CD4-positive, alpha-beta memory T cell (primary cell): ENCODE data around the gene RNF157. TPM values are rescaled to one million over a fixed set of nuclear protein-coding genes. Genes with fewer than 3 reads are reported as not detected.

Experiments
- CTCF ChIA-PET: fragments of 350-600 bp; sonication (Branson Sonifier 250); formaldehyde crosslinking; loops from one replicate; lab custom pipeline; 2021; ENCODE audit warnings: inconsistent platforms; ENCODE audit not compliant: partially characterized antibody; lab: Charles Lee
- POLR2A ChIA-PET: fragments of 350-600 bp; sonication (Branson Sonifier 250); formaldehyde crosslinking; loops from one replicate; lab custom pipeline; 2021; ENCODE audit not compliant: partially characterized antibody; lab: Charles Lee
- DNase-seq, 5 donors: peaks; one replicate each; pipeline versions ENCODE4 v3.0.0 to v3.0.0-alpha.2; 2020 to 2022; ENCODE audit warnings: mixed read lengths in 1 of 5
- H3K27ac ChIP-seq: one replicate; pipeline ENCODE4 v1.7.0; 2013; ENCODE audit warnings: low read depth, low read length
- H3K27me3 ChIP-seq: 2 replicates; pipeline ENCODE4 v1.7.0; 2013; ENCODE audit warnings: mild to moderate bottlenecking, low read length, moderate library complexity; ENCODE audit not compliant: insufficient read depth
- H3K36me3 ChIP-seq: 2 replicates; pipeline ENCODE4 v1.7.0; 2013; ENCODE audit warnings: mild to moderate bottlenecking, low read length, moderate library complexity; ENCODE audit not compliant: insufficient read depth
- H3K4me1 ChIP-seq: 2 replicates; pipeline ENCODE4 v1.7.0; 2013; ENCODE audit warnings: mild to moderate bottlenecking, low read length, moderate library complexity; ENCODE audit not compliant: insufficient read depth
- H3K4me3 ChIP-seq, 2 donors: one replicate each; pipeline ENCODE4 v1.7.0; 2013; ENCODE audit warnings: low read length in 2 of 2, mild to moderate bottlenecking in 1 of 2
- H3K9me3 ChIP-seq, 2 donors: one replicate each; pipeline ENCODE4 v1.7.0; 2013; ENCODE audit warnings: low read length in 2 of 2, control low read depth in 1 of 2; ENCODE audit not compliant: control insufficient read depth in 1 of 2
- H3K27ac Mint-ChIP-seq, 7 donors: one replicate each; pipeline ENCODE4 v1.8.0; 2020 to 2021; ENCODE audit warnings: mixed read lengths in 7 of 7, mild to moderate bottlenecking in 6 of 7, inconsistent platforms in 3 of 7, moderate library complexity in 3 of 7
- H3K27me3 Mint-ChIP-seq, 2 donors: one replicate each; pipeline ENCODE4 v1.8.0; 2020 to 2021; ENCODE audit warnings: mixed read lengths in 2 of 2
- H3K36me3 Mint-ChIP-seq, 2 donors: one replicate each; pipeline ENCODE4 v1.8.0; 2020 to 2021; ENCODE audit warnings: mixed read lengths in 2 of 2, inconsistent platforms in 1 of 2, mild to moderate bottlenecking in 1 of 2
- H3K4me1 Mint-ChIP-seq, 4 donors: one replicate each; pipeline ENCODE4 v1.8.0; 2020 to 2021; ENCODE audit warnings: mixed read lengths in 4 of 4, mild to moderate bottlenecking in 1 of 4
- H3K4me3 Mint-ChIP-seq, 8 donors: one replicate each; pipeline ENCODE4 v1.8.0; 2020 to 2021; ENCODE audit warnings: mixed read lengths in 8 of 8, mild to moderate bottlenecking in 7 of 8, moderate library complexity in 6 of 8, inconsistent platforms in 3 of 8
- H3K9me3 Mint-ChIP-seq, 8 donors: one replicate each; pipeline ENCODE4 v1.8.0; 2020 to 2021; ENCODE audit warnings: mixed read lengths in 8 of 8, mild to moderate bottlenecking in 5 of 8, inconsistent platforms in 3 of 8, moderate library complexity in 1 of 8
- intact Hi-C: fragments of 100-400 bp; cut with micrococcal nuclease; formaldehyde crosslinking; loops from one replicate; pipeline ENCODE4 v1.15.1; 2023
- polyA plus RNA-seq, 2 donors: library from polyadenylated mRNA; unstranded; fragments of 300-500 nt; fragmentation: Illumina TruSeq; gene quantifications; one replicate each; pipeline ENCODE4 v1.2.3, GENCODE V29; 2021
- total RNA-seq, 2 experiments: library from RNA; stranded (reverse); gene quantifications; one replicate each; pipeline ENCODE4 v1.2.3, GENCODE V29; 2021

The RNF157 gene
- total and polyA plus RNA-seq, 4 experiments from 2014 or later = 4.0 to 22.5 (median 20.0) TPM

- no peak overlapping the region for H3K27ac ChIP-seq
- H3K4me1 ChIP-seq = no peaks in the 10 kb centered on the region
- no peaks in the 10 kb centered on the region for H3K9me3 ChIP-seq
- CTCF ChIA-PET = interaction anchor here (1.0 to 1.6 kb wide), 4 partner anchors 9 to 113 kb away, joined by 3 to 5 read pairs (median 3); no protein-coding TSS in a partner anchor
- Mint-ChIP-seq H3K4me1 (peaks cover 0 to 3% (median 0%) of the 10 kb centered on the region in 4 donors), H3K27me3 (no peaks in the 10 kb centered on the region), H3K4me3 (no peak overlapping the region), H3K9me3 (no peaks in the 10 kb centered on the region), H3K27ac (peak overlapping the region in 1 of 7 donors; percentile 27), H3K36me3 (peaks cover 25 to 39% of the 10 kb centered on the region in 2 donors)
- POLR2A ChIA-PET = interaction anchor here (1.2 to 1.7 kb wide), 5 partner anchors 9 to 32 kb away, joined by 3 to 6 read pairs (median 4); no protein-coding TSS in a partner anchor
- no peaks in the 10 kb centered on the region for H3K36me3 ChIP-seq
- intact Hi-C loops = no loop called here
- no peak overlapping the region for H3K4me3 ChIP-seq
- H3K27me3 ChIP-seq = no peaks in the 10 kb centered on the region
- no peak for DNase-seq
Observed at GRCh38 chr17:76166906-76167305, 73.4 kb downstream of the RNF157 start.

GRCh38 chr17:76166168-76166567 lies 74.1 kb downstream of the RNF157 start:
- Mint-ChIP-seq H3K36me3 (peaks cover 30 to 42% of the 10 kb centered on the region in 2 donors), H3K4me3 (no peak overlapping the region), H3K27ac (no peak overlapping the region), H3K27me3 (no peaks in the 10 kb centered on the region), H3K9me3 (no peaks in the 10 kb centered on the region), H3K4me1 (peaks cover 0 to 3% (median 0%) of the 10 kb centered on the region in 4 donors)
- Histone ChIP-seq H3K36me3 (no peaks in the 10 kb centered on the region), H3K27ac (no peak overlapping the region), H3K4me3 (no peak overlapping the region), H3K4me1 (no peaks in the 10 kb centered on the region), H3K9me3 (no peaks in the 10 kb centered on the region), H3K27me3 (no peaks in the 10 kb centered on the region)
- ChIA-PET POLR2A (interaction anchor here (0.7 to 1.7 kb wide), 5 partner anchors 8 to 33 kb away, joined by 3 to 6 read pairs (median 4); no protein-coding TSS in a partner anchor), CTCF (interaction anchor here (0.7 to 1.6 kb wide), 3 partner anchors 9 to 114 kb away, joined by 3 to 5 read pairs (median 3); no protein-coding TSS in a partner anchor)
- intact Hi-C loops = no loop called here
- DNase-seq = no peak

GRCh38 chr17:76164331-76164730 lies 76.0 kb downstream of the RNF157 start:
- Mint-ChIP-seq H3K4me1 (peaks cover 0 to 3% (median 0%) of the 10 kb centered on the region in 4 donors), H3K4me3 (no peak overlapping the region), H3K27ac (peak overlapping the region in 2 of 7 donors; percentile 11 to 12), H3K36me3 (peaks cover 39 to 50% of the 10 kb centered on the region in 2 donors), H3K9me3 (no peaks in the 10 kb centered on the region), H3K27me3 (no peaks in the 10 kb centered on the region)
- no peak overlapping the region for H3K27ac ChIP-seq
- no peaks in the 10 kb centered on the region for H3K27me3 ChIP-seq
- no peaks in the 10 kb centered on the region for H3K9me3 ChIP-seq
- peaks cover under 1% of the 10 kb centered on the region for H3K36me3 ChIP-seq
- ChIA-PET POLR2A (interaction anchor here (0.6 to 0.9 kb wide), 2 partner anchors 15 to 45 kb away, joined by 3 read pairs; no protein-coding TSS in a partner anchor), CTCF (no interaction called here)
- no peak for DNase-seq
- H3K4me3 ChIP-seq = no peak overlapping the region
- H3K4me1 ChIP-seq = no peaks in the 10 kb centered on the region
- intact Hi-C loops = no loop called here

- Histone ChIP-seq H3K27me3 (no peaks in the 10 kb centered on the region), H3K36me3 (peaks cover 3% of the 10 kb centered on the region), H3K4me3 (no peak overlapping the region), H3K9me3 (no peaks in the 10 kb centered on the region), H3K4me1 (no peaks in the 10 kb centered on the region), H3K27ac (no peak overlapping the region)
- no peak for DNase-seq
- H3K4me1 Mint-ChIP-seq = peaks cover 0 to 3% (median 0%) of the 10 kb centered on the region in 4 donors
- peaks cover 43 to 51% of the 10 kb centered on the region in 2 donors for H3K36me3 Mint-ChIP-seq
- peak overlapping the region in 2 of 7 donors; percentile 29 to 36 for H3K27ac Mint-ChIP-seq
- H3K27me3 Mint-ChIP-seq = no peaks in the 10 kb centered on the region
- ChIA-PET CTCF (no interaction called here), POLR2A (interaction anchor here (0.6 to 0.9 kb wide), 2 partner anchors 16 to 44 kb away, joined by 3 read pairs; no protein-coding TSS in a partner anchor)
- no peaks in the 10 kb centered on the region for H3K9me3 Mint-ChIP-seq
- no peak overlapping the region for H3K4me3 Mint-ChIP-seq
- intact Hi-C loops = no loop called here
Observed at GRCh38 chr17:76163919-76164318, 76.4 kb downstream of the RNF157 start.

GRCh38 chr17:76161619-76162266 lies 78.5 kb downstream of the RNF157 start:
- POLR2A ChIA-PET = interaction anchor here (2.5 kb wide), 1 partner anchor 10 kb away, joined by 6 read pairs; no protein-coding TSS in a partner anchor
- no peaks in the 10 kb centered on the region for H3K9me3 ChIP-seq
- no peak overlapping the region for H3K4me3 ChIP-seq
- no peak for DNase-seq
- Mint-ChIP-seq H3K4me1 (peaks cover 0 to 6% (median 0%) of the 10 kb centered on the region in 4 donors), H3K4me3 (no peak overlapping the region), H3K9me3 (no peaks in the 10 kb centered on the region), H3K36me3 (peaks cover 55 to 60% of the 10 kb centered on the region in 2 donors), H3K27ac (peak overlapping the region in 2 of 7 donors; percentile 17 to 36), H3K27me3 (no peaks in the 10 kb centered on the region)
- H3K4me1 ChIP-seq = no peaks in the 10 kb centered on the region
- H3K36me3 ChIP-seq = peaks cover 21% of the 10 kb centered on the region
- H3K27me3 ChIP-seq = no peaks in the 10 kb centered on the region
- no peak overlapping the region for H3K27ac ChIP-seq
- CTCF ChIA-PET = interaction anchor here (1.2 kb wide), 1 partner anchor 18 kb away, joined by 3 read pairs; no protein-coding TSS in a partner anchor
- intact Hi-C loops = no loop called here

- CTCF ChIA-PET = interaction anchor here (1.7 kb wide), 1 partner anchor 20 kb away, joined by 10 read pairs; no protein-coding TSS in a partner anchor
- Mint-ChIP-seq H3K36me3 (peaks cover 59 to 62% of the 10 kb centered on the region in 2 donors), H3K4me3 (no peak overlapping the region), H3K27me3 (no peaks in the 10 kb centered on the region), H3K9me3 (no peaks in the 10 kb centered on the region), H3K4me1 (peaks cover 0 to 4% (median 0%) of the 10 kb centered on the region in 4 donors), H3K27ac (peak overlapping the region in 1 of 7 donors; percentile 36)
- POLR2A ChIA-PET = interaction anchor here (1.0 to 2.5 kb wide), 3 partner anchors 9 to 104 kb away, joined by 4 to 6 read pairs (median 5); partner anchors contain the start of gene UBALD2
- no peak for DNase-seq
- Histone ChIP-seq H3K27ac (no peak overlapping the region), H3K36me3 (peaks cover 21% of the 10 kb centered on the region), H3K4me1 (no peaks in the 10 kb centered on the region), H3K4me3 (no peak overlapping the region), H3K27me3 (no peaks in the 10 kb centered on the region), H3K9me3 (no peaks in the 10 kb centered on the region)
- intact Hi-C loops = no loop called here
Observed at GRCh38 chr17:76160896-76161528, 79.3 kb downstream of the RNF157 start.
